HL-60 (cell line): Measurements from ENCODE around the gene MMP20.

ENCODE experiments used
- DNase-seq, 2 experiments: peaks; one replicate each; pipeline ENCODE4 v3.0.0-alpha.2; 2010 to 2020; ENCODE audit warnings: low read depth in 1 of 2, low spot score in 1 of 2
- H3K27ac ChIP-seq: fragments of 250-450 bp; sonication (Bioruptor Pico); replicated peaks from 2 replicates; pipeline ENCODE4 v1.5.1; 2020; ENCODE audit warnings: mild to moderate bottlenecking, moderate library complexity
- H3K27me3 ChIP-seq: fragments of 250-450 bp; sonication (Bioruptor Pico); 2 replicates; pipeline ENCODE4 v1.5.1; 2021; ENCODE audit warnings: mild to moderate bottlenecking, moderate library complexity; ENCODE audit not compliant: insufficient read depth, poor library complexity, severe bottlenecking
- H3K4me3 ChIP-seq: replicated peaks from 2 replicates; pipeline ENCODE4 v1.5.1; 2011; ENCODE audit warnings: mild to moderate bottlenecking, control low read depth, low read length; ENCODE audit not compliant: insufficient read depth
- CTCF ChIP-seq: IDR thresholded peaks from one replicate; pipeline ENCODE4 v1.5.1; 2011; ENCODE audit warnings: low read length, control low read depth, inconsistent platforms; ENCODE audit not compliant: insufficient read depth
- GABPA ChIP-seq: IDR thresholded peaks from 2 replicates; pipeline ENCODE4 v1.6.1; 2012; ENCODE audit warnings: low read depth
- POLR2AphosphoS5 ChIP-seq: IDR thresholded peaks from 2 replicates; pipeline ENCODE4 v1.6.1; 2012; ENCODE audit warnings: low read depth
- REST ChIP-seq: IDR thresholded peaks from 2 replicates; pipeline ENCODE4 v1.6.1; 2012; ENCODE audit warnings: low read depth; ENCODE audit not compliant: insufficient replicate concordance
- SPI1 ChIP-seq: IDR thresholded peaks from 2 replicates; pipeline ENCODE4 v1.6.1; 2012; ENCODE audit warnings: low read depth, mild to moderate bottlenecking, borderline replicate concordance

Gene MMP20

GRCh38 chr11:102546923-102547471 lies 78.1 kb downstream of the MMP20 start:
- no peaks in the 10 kb centered on the region for H3K27me3 ChIP-seq
- TF ChIP-seq GABPA (no peak), CTCF (no peak), SPI1 (peak; percentile 45; the same call in 1 of the 2 replicates), POLR2AphosphoS5 (peak; percentile 95), REST (no peak)
- no peak overlapping the region for H3K27ac ChIP-seq
- H3K4me3 ChIP-seq = no peak overlapping the region
- peak; percentile 50 to 81 for DNase-seq

GRCh38 chr11:102546427-102546826 lies 78.7 kb downstream of the MMP20 start:
- no peak overlapping the region for H3K27ac ChIP-seq
- no peak overlapping the region for H3K4me3 ChIP-seq
- TF ChIP-seq GABPA = no peak
- no peak for TF ChIP-seq SPI1
- no peaks in the 10 kb centered on the region for H3K27me3 ChIP-seq
- DNase-seq = no peak

GRCh38 chr11:102545701-102546100 lies 79.4 kb downstream of the MMP20 start:
- H3K27ac ChIP-seq = no peak overlapping the region

GRCh38 chr11:102544594-102544993 lies 80.5 kb downstream of the MMP20 start:
- no peak for DNase-seq
- Histone ChIP-seq H3K27ac (no peak overlapping the region), H3K27me3 (no peaks in the 10 kb centered on the region), H3K4me3 (no peak overlapping the region)
- TF ChIP-seq CTCF (no peak), GABPA (no peak), POLR2AphosphoS5 (no peak), SPI1 (no peak), REST (no peak)

More at GRCh38 chr11:102545701-102546100, 79.4 kb downstream of the MMP20 start:
- TF ChIP-seq GABPA (no peak), POLR2AphosphoS5 (no peak)
- no peak overlapping the region for H3K4me3 ChIP-seq
- no peaks in the 10 kb centered on the region for H3K27me3 ChIP-seq
- DNase-seq = no peak

- no peak for TF ChIP-seq GABPA
- no peak for TF ChIP-seq REST
- no peak for TF ChIP-seq SPI1
- TF ChIP-seq CTCF = no peak
- no peak for TF ChIP-seq POLR2AphosphoS5
- Histone ChIP-seq H3K27ac (no peak overlapping the region), H3K27me3 (no peaks in the 10 kb centered on the region), H3K4me3 (no peak overlapping the region)
- no peak for DNase-seq
Observed at GRCh38 chr11:102539567-102539966, 85.6 kb downstream of the MMP20 start.
